ENCODE measurements around the gene MRPL27. TPM values are rescaled to one million over a fixed set of nuclear protein-coding genes. Genes with fewer than 3 reads are reported as not detected.

The MRPL27 gene
- total RNA-seq, 1 donor = 64.3 TPM

GRCh38 chr17:50375858-50376538 is 3.0 kb upstream of the MRPL27 start:
- DNase-seq (ENCODE audit: low read depth) = no peak
- TF ChIP-seq CTCF (IDR thresholded peaks at IDR 0.05; ENCODE audit: insufficient read depth, low read length) = no peak
- H3K4me3 ChIP-seq (ENCODE audit: low read depth, low read length) = no peak overlapping the region

- TF ChIP-seq CTCF (IDR thresholded peaks at IDR 0.05; ENCODE audit: insufficient read depth, low read length) = no peak
- DNase-seq (ENCODE audit: low read depth) = no peak
- H3K4me3 ChIP-seq (ENCODE audit: low read depth, low read length) = peak overlapping the region; percentile 100
Observed at GRCh38 chr17:50373705-50374104, 721 bp upstream of the MRPL27 start.

GRCh38 chr17:50372222-50372757 is 694 bp downstream of the MRPL27 start:
- peak overlapping the region; percentile 100 for H3K4me3 ChIP-seq (ENCODE audit: low read depth, low read length)
- no peak for TF ChIP-seq CTCF (IDR thresholded peaks at IDR 0.05; ENCODE audit: insufficient read depth, low read length)
- no peak for DNase-seq (ENCODE audit: low read depth)

- TF ChIP-seq CTCF (IDR thresholded peaks at IDR 0.05; ENCODE audit: insufficient read depth, low read length) = no peak
- no peak for DNase-seq (ENCODE audit: low read depth)
- H3K4me3 ChIP-seq (ENCODE audit: low read depth, low read length) = peak overlapping the region; percentile 100
Observed at GRCh38 chr17:50371526-50371925, 1.5 kb downstream of the MRPL27 start.

- H3K4me3 ChIP-seq (ENCODE audit: low read depth, low read length) = no peak overlapping the region
- TF ChIP-seq CTCF (IDR thresholded peaks at IDR 0.05; ENCODE audit: insufficient read depth, low read length) = no peak
- no peak for DNase-seq (ENCODE audit: low read depth)
Observed at GRCh38 chr17:50370052-50370451, 2.9 kb downstream of the MRPL27 start.

GRCh38 chr17:50367401-50367800 is 5.6 kb downstream of the MRPL27 start:
- H3K4me3 ChIP-seq (ENCODE audit: low read depth, low read length) = no peak overlapping the region
- no peak for DNase-seq (ENCODE audit: low read depth)
- no peak for TF ChIP-seq CTCF (IDR thresholded peaks at IDR 0.05; ENCODE audit: insufficient read depth, low read length)

All from fibroblast of the aortic adventitia (primary cell).